Stimulated activated CD4-positive, alpha-beta T cell treated with anti-CD3 and anti-CD28 coated beads, Interleukin-4, amount 100 ng/mL, for 48 hours (primary cell): Measurements from ENCODE around the gene PCYT2.

ENCODE experiments used
- DNase-seq, 2 donors: peaks; one replicate each; pipeline ENCODE4 v3.0.0-alpha.2; 2020; ENCODE audit warnings: low read depth in 2 of 2

The PCYT2 gene

GRCh38 chr17:81942167-81942553, 31.0 kb upstream of the PCYT2 start:
- no peak for DNase-seq

- no peak for DNase-seq
These were observed 30.4 kb upstream of the PCYT2 start for GRCh38 chr17:81941484-81942166.

GRCh38 chr17:81940538-81941483, 29.6 kb upstream of the PCYT2 start:
- DNase-seq = no peak

GRCh38 chr17:81939881-81940385, 28.7 kb upstream of the PCYT2 start:
- DNase-seq = no peak

- DNase-seq = no peak
These were observed 28.0 kb upstream of the PCYT2 start for GRCh38 chr17:81939218-81939617.

GRCh38 chr17:81935709-81936084, 24.5 kb upstream of the PCYT2 start:
- no peak for DNase-seq

- no peak for DNase-seq
These were observed 23.9 kb upstream of the PCYT2 start for GRCh38 chr17:81934850-81935708.

- no peak for DNase-seq
These were observed 23.0 kb upstream of the PCYT2 start for GRCh38 chr17:81934098-81934757.

GRCh38 chr17:81933178-81933699, 22.0 kb upstream of the PCYT2 start:
- DNase-seq = no peak

GRCh38 chr17:81932333-81932983, 21.3 kb upstream of the PCYT2 start:
- DNase-seq = no peak

GRCh38 chr17:81931557-81932332, 20.5 kb upstream of the PCYT2 start:
- DNase-seq = no peak

GRCh38 chr17:81931189-81931556, 20.0 kb upstream of the PCYT2 start:
- DNase-seq = no peak

- DNase-seq = no peak
These were observed 19.2 kb upstream of the PCYT2 start for GRCh38 chr17:81930142-81931125.

- no peak for DNase-seq
These were observed 18.3 kb upstream of the PCYT2 start for GRCh38 chr17:81929253-81930141.

GRCh38 chr17:81928544-81929252, 17.5 kb upstream of the PCYT2 start:
- DNase-seq = no peak

GRCh38 chr17:81927653-81928543, 16.7 kb upstream of the PCYT2 start, which contains the start of gene MAFG:
Gene MAFG, minus strand, starts transcription at chr17:81927735. Its CDS starts 4,550 bp downstream, at chr17:81923185.
- DNase-seq = peak; percentile 84 to 85
